Osteocyte (in vitro differentiated cells): ENCODE data around the gene BICDL2. TPM values are rescaled to one million over a fixed set of nuclear protein-coding genes. Genes with fewer than 3 reads are reported as not detected.

Source experiments
- DNase-seq: peaks from one replicate; pipeline ENCODE4 v3.0.0; 2021; ENCODE audit warnings: mixed read lengths; ENCODE audit not compliant: unreplicated experiment; ENCODE audit errors: extremely low spot score
- H3K27ac Mint-ChIP-seq: one replicate; pipeline ENCODE4 v1.8.0; 2021; ENCODE audit warnings: mild to moderate bottlenecking, mixed read lengths; ENCODE audit not compliant: unreplicated experiment
- H3K27me3 Mint-ChIP-seq: one replicate; pipeline ENCODE4 v1.8.0; 2021; ENCODE audit warnings: mixed read lengths; ENCODE audit not compliant: unreplicated experiment
- H3K36me3 Mint-ChIP-seq: one replicate; pipeline ENCODE4 v1.8.0; 2021; ENCODE audit warnings: mixed read lengths; ENCODE audit not compliant: unreplicated experiment
- H3K4me1 Mint-ChIP-seq: one replicate; pipeline ENCODE4 v1.8.0; 2021; ENCODE audit warnings: mixed read lengths; ENCODE audit not compliant: unreplicated experiment
- H3K4me3 Mint-ChIP-seq: one replicate; pipeline ENCODE4 v1.8.0; 2021; ENCODE audit warnings: mild to moderate bottlenecking, moderate library complexity, mixed read lengths; ENCODE audit not compliant: unreplicated experiment
- H3K9me3 Mint-ChIP-seq: one replicate; pipeline ENCODE4 v1.8.0; 2021; ENCODE audit warnings: mixed read lengths; ENCODE audit not compliant: unreplicated experiment
- CTCF ChIP-seq: fragments of 200-600 bp; sonication (generic); IDR thresholded peaks from 2 replicates; pipeline ENCODE4 v1.5.0; 2021; ENCODE audit warnings: antibody characterized with exemption, mild to moderate bottlenecking, moderate library complexity
- total RNA-seq: library from RNA; stranded (reverse); gene quantifications from 2 replicates; pipeline ENCODE4 v1.2.1, GENCODE V29; 2021

Gene BICDL2
- total RNA-seq, 1 donor from 2014 or later, result not detected

- DNase-seq, result no peak
- H3K9me3 Mint-ChIP-seq, result no peaks in the 10 kb centered on the region
- H3K4me3 Mint-ChIP-seq, result no peak overlapping the region
- no peak overlapping the region for H3K27ac Mint-ChIP-seq
- H3K27me3 Mint-ChIP-seq, result peaks cover 29% of the 10 kb centered on the region
- no peak for TF ChIP-seq CTCF
- H3K4me1 Mint-ChIP-seq, result peaks cover 14% of the 10 kb centered on the region
- H3K36me3 Mint-ChIP-seq, result no peaks in the 10 kb centered on the region
Measured at GRCh38 chr16:3042376-3042775, 5.6 kb upstream of the BICDL2 start.

- Mint-ChIP-seq H3K4me3 (no peak overlapping the region), H3K9me3 (no peaks in the 10 kb centered on the region), H3K36me3 (peaks cover 2% of the 10 kb centered on the region), H3K27me3 (peaks cover 43% of the 10 kb centered on the region), H3K4me1 (peaks cover 4% of the 10 kb centered on the region), H3K27ac (no peak overlapping the region)
- DNase-seq, result no peak
- no peak for TF ChIP-seq CTCF
Measured at GRCh38 chr16:3038896-3039295, 2.2 kb upstream of the BICDL2 start.

- Mint-ChIP-seq H3K4me1 (peaks cover 3% of the 10 kb centered on the region), H3K36me3 (peaks cover 2% of the 10 kb centered on the region), H3K27me3 (peaks cover 50% of the 10 kb centered on the region), H3K4me3 (no peak overlapping the region), H3K9me3 (no peaks in the 10 kb centered on the region), H3K27ac (no peak overlapping the region)
- DNase-seq, result no peak
- no peak for TF ChIP-seq CTCF
Measured at GRCh38 chr16:3038256-3038655, 1.5 kb upstream of the BICDL2 start.

- Mint-ChIP-seq H3K9me3 (no peaks in the 10 kb centered on the region), H3K4me3 (no peak overlapping the region), H3K4me1 (peaks cover 3% of the 10 kb centered on the region), H3K27ac (no peak overlapping the region), H3K27me3 (peaks cover 60% of the 10 kb centered on the region), H3K36me3 (peaks cover 2% of the 10 kb centered on the region)
- no peak for TF ChIP-seq CTCF
- no peak for DNase-seq
Measured at GRCh38 chr16:3035972-3036725, 595 bp downstream of the BICDL2 start.

- H3K27ac Mint-ChIP-seq, result no peak overlapping the region
Measured at GRCh38 chr16:3035289-3035971, 1.3 kb downstream of the BICDL2 start.

More at GRCh38 chr16:3035289-3035971, 1.3 kb downstream of the BICDL2 start:
- peaks cover 2% of the 10 kb centered on the region for H3K36me3 Mint-ChIP-seq
- DNase-seq, result no peak
- H3K9me3 Mint-ChIP-seq, result no peaks in the 10 kb centered on the region
- peaks cover 60% of the 10 kb centered on the region for H3K27me3 Mint-ChIP-seq
- no peak overlapping the region for H3K4me3 Mint-ChIP-seq
- H3K4me1 Mint-ChIP-seq, result peaks cover 3% of the 10 kb centered on the region
- no peak for TF ChIP-seq CTCF
